Measurements from ENCODE around the gene YIF1B.

- TF ChIP-seq POLR2A (IDR thresholded peaks at IDR 0.05), result no peak
- no peak for TF ChIP-seq CTCF (IDR thresholded peaks at IDR 0.05)
- TF ChIP-seq EP300 (IDR thresholded peaks at IDR 0.05), result no peak
Measured at GRCh38 chr19:38293281-38293680, 22.5 kb downstream of the YIF1B start.
